CD4-positive, alpha-beta T cell (primary cell): ENCODE results near the gene SPRTN. TPM values are rescaled to one million over a fixed set of nuclear protein-coding genes. Genes with fewer than 3 reads are reported as not detected.
A peak's percentile ranks its signal among the peaks of the same experiment; 100 is the strongest.

Experiments
- ATAC-seq: fragments of 200-7000 bp; cut with Tn5 transposase; one replicate; pipeline ENCODE4 v1.10.0; 2022; ENCODE audit warnings: mild to moderate bottlenecking; ENCODE audit not compliant: poor library complexity
- CTCF ChIA-PET: fragments of 350-600 bp; sonication (Branson Sonifier 250); formaldehyde crosslinking; loops from one replicate; lab custom pipeline; 2021; ENCODE audit warnings: antibody characterized with exemption, inconsistent platforms; lab: Charles Lee
- POLR2A ChIA-PET: fragments of 350-600 bp; sonication (Branson Sonifier 250); formaldehyde crosslinking; loops from one replicate; lab custom pipeline; 2021; ENCODE audit warnings: antibody characterized with exemption, inconsistent platforms; lab: Charles Lee
- DNase-seq, 14 experiments: peaks; one replicate each; pipeline ENCODE4 v3.0.0-alpha.2; 2013 to 2020; ENCODE audit warnings: mixed read lengths in 2 of 14
- H3K27ac ChIP-seq, 2 donors: one replicate each; pipeline versions ENCODE4 v1.5.1 to v1.7.0; 2013; ENCODE audit warnings: low read length in 2 of 2, low read depth in 1 of 2, mild to moderate bottlenecking in 1 of 2
- H3K27me3 ChIP-seq, 2 experiments: 1 replicate in 1 of 2; 2 replicates in 1 of 2; pipeline versions ENCODE4 v1.6.1 to v1.7.0; 2013; ENCODE audit warnings: low read length in 2 of 2, control low read depth in 1 of 2, mild to moderate bottlenecking in 1 of 2, moderate library complexity in 1 of 2; ENCODE audit not compliant: insufficient read depth in 2 of 2, control insufficient read depth in 1 of 2
- H3K36me3 ChIP-seq: one replicate; pipeline ENCODE4 v1.6.1; 2013; ENCODE audit warnings: low read length, control low read depth; ENCODE audit not compliant: insufficient read depth
- H3K4me1 ChIP-seq: one replicate; pipeline ENCODE4 v1.6.1; 2013; ENCODE audit warnings: low read length, control low read depth; ENCODE audit not compliant: insufficient read depth
- H3K4me3 ChIP-seq: one replicate; pipeline ENCODE4 v1.5.1; 2013; ENCODE audit warnings: mild to moderate bottlenecking, low read length, moderate library complexity
- H3K9me3 ChIP-seq, 2 experiments: 1 replicate in 1 of 2; 2 replicates in 1 of 2; pipeline versions ENCODE4 v1.6.1 to v1.7.0; 2013; ENCODE audit warnings: low read length in 2 of 2, mild to moderate bottlenecking in 2 of 2, control low read depth in 1 of 2, moderate library complexity in 1 of 2; ENCODE audit not compliant: control insufficient read depth in 1 of 2, insufficient read depth in 1 of 2
- H3K27ac Mint-ChIP-seq: one replicate; pipeline ENCODE4 v1.8.0; 2020; ENCODE audit warnings: mixed read lengths
- H3K27me3 Mint-ChIP-seq: one replicate; pipeline ENCODE4 v1.8.0; 2021; ENCODE audit warnings: mixed read lengths
- H3K36me3 Mint-ChIP-seq: one replicate; pipeline ENCODE4 v1.8.0; 2021; ENCODE audit warnings: low read depth, mixed read lengths
- H3K4me1 Mint-ChIP-seq: one replicate; pipeline ENCODE4 v1.8.0; 2021; ENCODE audit warnings: low read depth, mixed read lengths
- H3K4me3 Mint-ChIP-seq: one replicate; pipeline ENCODE4 v1.8.0; 2020; ENCODE audit warnings: mild to moderate bottlenecking, mixed read lengths
- H3K9me3 Mint-ChIP-seq: one replicate; pipeline ENCODE4 v1.8.0; 2020; ENCODE audit warnings: mixed read lengths
- CTCF ChIP-seq: fragments of 200-600 bp; IDR thresholded peaks from one replicate; pipeline ENCODE4 v1.8.0; 2022; ENCODE audit warnings: antibody characterized with exemption, mild to moderate bottlenecking
- intact Hi-C, 2 experiments: fragments of 100-400 bp; cut with DNase I in 1 of 2; cut with micrococcal nuclease in 1 of 2; formaldehyde crosslinking; loops; one replicate each; pipeline versions ENCODE4 v1.15.1 to v1.9.0; 2023 to 2025; cut with DNase I, micrococcal nuclease
- total RNA-seq, 174 experiments: library from RNA in 2 of 174; stranded (reverse) in 2 of 174; gene quantifications; one replicate each; pipeline ENCODE4 v1.2.3 and lab custom pipeline; 2021 to 2026

The SPRTN gene
- total RNA-seq, 2 experiments from 2014 or later = 27.7 to 30.9 TPM

- H3K36me3 Mint-ChIP-seq = no peaks in the 10 kb centered on the region
- ChIA-PET CTCF (no interaction called here), POLR2A (no interaction called here)
- no peak for ATAC-seq
- no peaks in the 10 kb centered on the region for H3K9me3 Mint-ChIP-seq
- Histone ChIP-seq H3K27ac (no peak overlapping the region), H3K36me3 (no peaks in the 10 kb centered on the region), H3K4me1 (no peaks in the 10 kb centered on the region), H3K27me3 (no peaks in the 10 kb centered on the region), H3K4me3 (no peak overlapping the region), H3K9me3 (no peaks in the 10 kb centered on the region)
- H3K4me1 Mint-ChIP-seq = no peaks in the 10 kb centered on the region
- H3K27ac Mint-ChIP-seq = no peak overlapping the region
- no peak for TF ChIP-seq CTCF
- no peaks in the 10 kb centered on the region for H3K27me3 Mint-ChIP-seq
- DNase-seq = no peak
- no peak overlapping the region for H3K4me3 Mint-ChIP-seq
- intact Hi-C loops = no loop called here
These were observed 24.4 kb upstream of the SPRTN start for GRCh38 chr1:231313661-231314060.

- Mint-ChIP-seq H3K9me3 (no peaks in the 10 kb centered on the region), H3K36me3 (no peaks in the 10 kb centered on the region), H3K27ac (no peak overlapping the region), H3K4me1 (no peaks in the 10 kb centered on the region), H3K4me3 (no peak overlapping the region), H3K27me3 (no peaks in the 10 kb centered on the region)
- peak; percentile 33 for TF ChIP-seq CTCF
- H3K27me3 ChIP-seq = no peaks in the 10 kb centered on the region
- no peaks in the 10 kb centered on the region for H3K9me3 ChIP-seq
- no peaks in the 10 kb centered on the region for H3K36me3 ChIP-seq
- ATAC-seq (peak; percentile 48), DNase-seq (peak in 12 of 14 experiments; percentile 15 to 65 (median 30))
- no peak overlapping the region for H3K27ac ChIP-seq
- intact Hi-C loops = loop anchor here in 1 of 2 experiments (2.0 kb wide), 1 partner anchor 289 kb away; no protein-coding TSS in a partner anchor
- ChIA-PET CTCF (interaction anchor here (1.4 kb wide), 1 partner anchor 50 kb away, joined by 4 read pairs; no protein-coding TSS in a partner anchor), POLR2A (interaction anchor here (1.0 kb wide), 1 partner anchor 22 kb away, joined by 3 read pairs; the partner anchor contains the start of gene EXOC8)
- H3K4me3 ChIP-seq = no peak overlapping the region
- no peaks in the 10 kb centered on the region for H3K4me1 ChIP-seq
These were observed 22.2 kb upstream of the SPRTN start for GRCh38 chr1:231315887-231316286.

- Histone ChIP-seq H3K27me3 (no peaks in the 10 kb centered on the region), H3K9me3 (no peaks in the 10 kb centered on the region), H3K27ac (no peak overlapping the region), H3K4me1 (no peaks in the 10 kb centered on the region), H3K4me3 (no peak overlapping the region), H3K36me3 (no peaks in the 10 kb centered on the region)
- H3K4me1 Mint-ChIP-seq = no peaks in the 10 kb centered on the region
- intact Hi-C loops = loop anchor here in 1 of 2 experiments (2.0 kb wide), 1 partner anchor 287 kb away; no protein-coding TSS in a partner anchor
- no peaks in the 10 kb centered on the region for H3K9me3 Mint-ChIP-seq
- POLR2A ChIA-PET = interaction anchor here (1.1 to 1.5 kb wide), 2 partner anchors 19 to 21 kb away, joined by 3 read pairs; partner anchors contain the start of genes EXOC8 and SPRTN
- TF ChIP-seq CTCF = no peak
- no peak overlapping the region for H3K27ac Mint-ChIP-seq
- DNase-seq (no peak), ATAC-seq (no peak)
- H3K4me3 Mint-ChIP-seq = no peak overlapping the region
- H3K36me3 Mint-ChIP-seq = no peaks in the 10 kb centered on the region
- no peaks in the 10 kb centered on the region for H3K27me3 Mint-ChIP-seq
- CTCF ChIA-PET = no interaction called here
These were observed 20.6 kb upstream of the SPRTN start for GRCh38 chr1:231317306-231318014.
